Loucy (cell line): ENCODE data around the gene OVAAL.

Source experiments
- H2AFZ ChIP-seq: fragments of 200-600 bp; sonication (generic); 2 replicates; pipeline ENCODE4 v1.6.0; 2016; ENCODE audit warnings: antibody characterized with exemption, mild to moderate bottlenecking, low read length, moderate library complexity
- H3F3A ChIP-seq: fragments of 200-600 bp; 2 replicates; pipeline ENCODE4 v1.6.0; 2016; ENCODE audit warnings: antibody characterized with exemption, low read depth, mild to moderate bottlenecking
- H3K27me3 ChIP-seq: fragments of 200-600 bp; sonication (generic); 2 replicates; pipeline ENCODE4 v1.6.1; 2014; ENCODE audit warnings: low read length, mild to moderate bottlenecking; ENCODE audit not compliant: insufficient read depth, poor library complexity, severe bottlenecking
- H3K36me3 ChIP-seq: fragments of 200-600 bp; sonication (generic); 2 replicates; pipeline ENCODE4 v1.6.1; 2016; ENCODE audit warnings: low read length; ENCODE audit not compliant: insufficient read depth
- H3K4me1 ChIP-seq: fragments of 200-600 bp; sonication (generic); 2 replicates; pipeline ENCODE4 v1.5.1; 2014; ENCODE audit warnings: low read length, mild to moderate bottlenecking; ENCODE audit not compliant: insufficient read depth, poor library complexity, severe bottlenecking
- H3K4me2 ChIP-seq: fragments of 200-600 bp; sonication (generic); 2 replicates; pipeline ENCODE4 v1.6.0; 2014; ENCODE audit warnings: antibody characterized with exemption, low read length, low read depth, mild to moderate bottlenecking; ENCODE audit not compliant: poor library complexity, severe bottlenecking
- H3K4me3 ChIP-seq: fragments of 200-600 bp; sonication (generic); 2 replicates; pipeline ENCODE4 v1.5.1; 2014; ENCODE audit warnings: low read length, mild to moderate bottlenecking, mixed read lengths; ENCODE audit not compliant: poor library complexity, severe bottlenecking
- H3K79me2 ChIP-seq: fragments of 200-600 bp; sonication (generic); 2 replicates; pipeline ENCODE4 v1.6.1; 2014; ENCODE audit warnings: low read length; ENCODE audit not compliant: insufficient read depth
- H3K9ac ChIP-seq: fragments of 200-600 bp; sonication (generic); 2 replicates; pipeline ENCODE4 v1.6.0; 2014; ENCODE audit warnings: mild to moderate bottlenecking, low read depth, low read length, moderate library complexity; ENCODE audit not compliant: poor library complexity, severe bottlenecking
- H3K9me2 ChIP-seq: fragments of 200-600 bp; sonication (generic); replicated peaks from 2 replicates; pipeline ENCODE4 v1.6.1; 2016; ENCODE audit warnings: low read depth, low read length, mixed read lengths
- H3K9me3 ChIP-seq: fragments of 200-600 bp; sonication (generic); 2 replicates; pipeline ENCODE4 v1.6.1; 2014; ENCODE audit warnings: mild to moderate bottlenecking, antibody characterized with exemption, low read length, low read depth; ENCODE audit not compliant: insufficient read depth
- H4K20me1 ChIP-seq: fragments of 200-600 bp; sonication (generic); 2 replicates; pipeline ENCODE4 v1.6.0; 2014; ENCODE audit warnings: antibody characterized with exemption, low read length, mild to moderate bottlenecking; ENCODE audit not compliant: insufficient read depth, poor library complexity, severe bottlenecking
- EZH2phosphoT487 ChIP-seq: fragments of 200-600 bp; IDR thresholded peaks from 2 replicates; pipeline ENCODE4 v1.6.1; 2018; ENCODE audit warnings: antibody characterized with exemption, mild to moderate bottlenecking, moderate library complexity, borderline replicate concordance
- TF ChIP-seq, protein P1 (sequence below): fragments of 200-600 bp; sonication (generic); conservative IDR thresholded peaks from 2 replicates; pipeline ENCODE4 v1.5.1; 2014; ENCODE audit warnings: mild to moderate bottlenecking, antibody characterized with exemption, low read length

Gene OVAAL

DNA sequence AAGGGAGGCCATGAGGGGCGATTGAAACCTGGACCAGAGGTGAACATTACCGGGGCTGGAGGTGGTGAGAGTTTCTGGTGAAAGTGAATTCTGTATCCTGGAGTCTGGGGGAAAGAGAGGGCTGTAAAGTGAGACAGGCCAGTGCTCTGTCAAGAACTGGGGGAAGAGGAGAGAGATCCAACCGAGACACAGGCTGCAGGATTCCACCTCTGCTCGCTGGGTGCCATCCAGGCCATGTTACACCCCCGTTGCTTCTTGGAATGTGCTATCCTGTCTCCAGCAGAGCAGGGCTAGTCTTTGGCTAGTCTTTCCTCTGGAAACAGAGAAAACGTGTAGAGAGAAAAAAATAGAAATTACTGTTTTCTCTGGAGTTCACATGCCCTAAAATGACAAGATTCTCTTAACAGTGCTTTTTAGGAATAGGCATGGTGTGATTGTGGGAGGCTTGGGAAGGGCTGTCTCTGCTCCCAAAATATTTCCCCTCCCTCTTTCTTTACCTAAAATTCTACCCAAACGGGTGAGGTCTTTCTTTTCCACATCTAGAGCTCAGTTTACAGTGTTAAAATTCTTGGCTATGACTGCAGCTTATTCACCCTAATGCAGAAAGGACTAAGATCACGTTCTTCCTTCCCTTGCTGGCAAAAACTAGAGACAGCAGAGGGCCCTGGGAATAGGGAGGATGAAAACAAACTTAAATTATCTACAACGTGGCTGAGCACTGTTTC lies 16.5 kb upstream of the OVAAL start:
- Histone ChIP-seq H3K4me1 (no peaks in the 10 kb centered on the region), H3K27me3 (no peaks in the 10 kb centered on the region), H3K9me3 (no peaks in the 10 kb centered on the region), H3K79me2 (no peaks in the 10 kb centered on the region), H3K4me3 (no peak overlapping the region), H2AFZ (no peak overlapping the region), H3F3A (no peaks in the 10 kb centered on the region), H3K9me2 (no peaks in the 10 kb centered on the region), H3K36me3 (no peaks in the 10 kb centered on the region), H3K4me2 (no peak overlapping the region), H4K20me1 (no peaks in the 10 kb centered on the region), H3K9ac (no peak overlapping the region)
- TF ChIP-seq, protein P1, sequence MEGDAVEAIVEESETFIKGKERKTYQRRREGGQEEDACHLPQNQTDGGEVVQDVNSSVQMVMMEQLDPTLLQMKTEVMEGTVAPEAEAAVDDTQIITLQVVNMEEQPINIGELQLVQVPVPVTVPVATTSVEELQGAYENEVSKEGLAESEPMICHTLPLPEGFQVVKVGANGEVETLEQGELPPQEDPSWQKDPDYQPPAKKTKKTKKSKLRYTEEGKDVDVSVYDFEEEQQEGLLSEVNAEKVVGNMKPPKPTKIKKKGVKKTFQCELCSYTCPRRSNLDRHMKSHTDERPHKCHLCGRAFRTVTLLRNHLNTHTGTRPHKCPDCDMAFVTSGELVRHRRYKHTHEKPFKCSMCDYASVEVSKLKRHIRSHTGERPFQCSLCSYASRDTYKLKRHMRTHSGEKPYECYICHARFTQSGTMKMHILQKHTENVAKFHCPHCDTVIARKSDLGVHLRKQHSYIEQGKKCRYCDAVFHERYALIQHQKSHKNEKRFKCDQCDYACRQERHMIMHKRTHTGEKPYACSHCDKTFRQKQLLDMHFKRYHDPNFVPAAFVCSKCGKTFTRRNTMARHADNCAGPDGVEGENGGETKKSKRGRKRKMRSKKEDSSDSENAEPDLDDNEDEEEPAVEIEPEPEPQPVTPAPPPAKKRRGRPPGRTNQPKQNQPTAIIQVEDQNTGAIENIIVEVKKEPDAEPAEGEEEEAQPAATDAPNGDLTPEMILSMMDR: no peak
- no peak for TF ChIP-seq EZH2phosphoT487

DNA sequence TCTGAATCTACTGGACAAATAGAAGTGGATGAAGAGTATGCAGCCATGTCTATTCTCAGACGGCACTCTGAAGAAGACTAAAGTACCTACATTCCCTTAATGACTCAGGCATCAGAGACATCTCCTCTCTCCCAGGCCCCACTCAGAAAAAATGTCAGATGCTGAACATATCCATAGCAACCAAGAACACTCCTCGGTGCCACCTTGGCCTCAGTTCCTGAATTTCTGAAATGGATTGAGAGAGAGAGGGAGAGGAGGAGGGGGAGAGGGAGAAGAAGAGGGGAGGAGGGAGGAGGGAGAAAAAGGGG lies 16.0 kb upstream of the OVAAL start:
- Histone ChIP-seq H3K4me2 (no peak overlapping the region), H3K4me3 (no peak overlapping the region), H3K9me2 (no peaks in the 10 kb centered on the region), H3K9ac (no peak overlapping the region), H3K36me3 (no peaks in the 10 kb centered on the region), H3K27me3 (no peaks in the 10 kb centered on the region), H4K20me1 (no peaks in the 10 kb centered on the region), H2AFZ (no peak overlapping the region), H3K79me2 (no peaks in the 10 kb centered on the region), H3F3A (no peaks in the 10 kb centered on the region), H3K9me3 (no peaks in the 10 kb centered on the region), H3K4me1 (no peaks in the 10 kb centered on the region)
- TF ChIP-seq EZH2phosphoT487: no peak
- TF ChIP-seq, protein P1: no peak

DNA sequence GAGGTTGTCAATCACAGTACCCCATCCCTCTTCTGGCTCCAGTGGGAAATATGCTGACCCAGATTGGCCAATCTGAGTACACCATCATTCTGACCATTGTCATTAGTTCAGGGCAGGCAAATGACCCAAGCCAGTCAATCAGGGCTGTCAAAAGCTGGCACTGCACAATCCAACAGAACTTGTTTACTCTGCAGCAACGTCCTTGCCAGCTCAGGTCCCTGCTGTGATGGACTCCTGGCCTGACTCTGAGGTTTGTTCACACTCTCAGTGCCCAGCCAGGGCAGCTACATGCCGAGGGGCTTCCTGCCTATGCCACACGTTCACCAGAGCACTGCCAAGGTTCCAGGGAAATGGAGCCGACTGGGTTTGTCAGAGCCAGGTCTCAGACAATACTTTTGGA lies 14.7 kb upstream of the OVAAL start:
- no peaks in the 10 kb centered on the region for H3K79me2 ChIP-seq
- no peaks in the 10 kb centered on the region for H3K9me3 ChIP-seq

More for the DNA sequence above, 14.7 kb upstream of the OVAAL start:
- Histone ChIP-seq H3K4me2 (no peak overlapping the region), H3K4me3 (no peak overlapping the region), H3K36me3 (no peaks in the 10 kb centered on the region), H4K20me1 (no peaks in the 10 kb centered on the region), H2AFZ (no peak overlapping the region; the same call in 1 of the 2 replicates), H3F3A (no peaks in the 10 kb centered on the region), H3K9me2 (no peaks in the 10 kb centered on the region), H3K27me3 (no peaks in the 10 kb centered on the region), H3K9ac (no peak overlapping the region), H3K4me1 (no peaks in the 10 kb centered on the region)
- TF ChIP-seq EZH2phosphoT487: no peak
- TF ChIP-seq, protein P1: no peak
